ENCODE results near the gene XYLT2. TPM values are rescaled to one million over a fixed set of nuclear protein-coding genes. Genes with fewer than 3 reads are reported as not detected.

Gene XYLT2
- total and polyA plus RNA-seq, 9 of the 15 experiments (the other 6 are each of a cell fraction or from before 2014, with no cell fraction given), result 0.63 to 9.1 (median 4.3) TPM

DNA sequence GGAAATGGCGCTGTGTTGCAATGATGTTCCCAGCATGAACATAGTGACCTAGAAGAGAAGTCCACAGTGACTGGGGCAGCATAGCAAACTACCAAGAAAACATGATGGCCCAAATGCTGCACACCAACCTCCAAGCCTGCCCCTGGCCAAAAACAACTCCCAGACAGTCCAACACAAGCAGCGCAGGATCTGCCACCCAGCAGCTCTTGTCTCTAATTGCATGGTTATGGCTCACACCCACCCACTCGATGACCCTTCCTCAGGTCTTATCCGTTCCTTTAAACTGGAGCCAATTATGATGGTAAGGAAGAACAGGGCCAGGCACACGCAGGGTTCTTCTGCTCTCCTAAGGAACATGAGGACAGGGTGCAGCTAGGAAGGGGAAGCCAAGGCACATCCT is 24.1 kb downstream of the XYLT2 start:
- intact Hi-C loops (cut with micrococcal nuclease) (no loop called here), in situ Hi-C loops (cut with MboI) (no loop called here)
- Histone ChIP-seq H3K9me3 (replicated peaks; ENCODE audit: control insufficient read depth, insufficient read depth, low read depth, low read length) (no peaks in the 10 kb centered on the region; the same call in 1 of the 2 replicates), H3K4me1 (replicated peaks in 1 of 2; ENCODE audit: control insufficient read depth in 2 of 2, insufficient read depth in 2 of 2, low read length in 2 of 2) (peaks cover 5 to 8% of the 10 kb centered on the region in 2 experiments; a peak in 4 of 5 replicates), H3K79me2 (ENCODE audit: control insufficient read depth, insufficient read depth, low read length) (peaks cover 40% of the 10 kb centered on the region), H4K20me1 (replicated peaks; ENCODE audit: control insufficient read depth, insufficient read depth, low read length) (0 out of 2 replicates have a peak, but pooled peaks cover 4% of the 10 kb centered on the region), H3K9ac (ENCODE audit: insufficient read depth in 1 of 2, low read depth in 2 of 2, low read length in 2 of 2) (no peak overlapping the region), H3K4me2 (ENCODE audit: insufficient read depth, low read length) (no peak overlapping the region), H3K4me3 (no peak overlapping the region), H2AFZ (ENCODE audit: low read depth, low read length) (no peak overlapping the region), H3K36me3 (ENCODE audit: control insufficient read depth, insufficient read depth, low read length) (peaks cover 71% of the 10 kb centered on the region), H3K27ac (ENCODE audit: extremely low read depth, low read depth, low read length) (no peak overlapping the region), H3K27me3 (ENCODE audit: control insufficient read depth in 2 of 2, insufficient read depth in 2 of 2, low read length in 2 of 2) (no peaks in the 10 kb centered on the region), H3K9me1 (ENCODE audit: control insufficient read depth, insufficient read depth, low read length) (no peaks in the 10 kb centered on the region)
- CTCF ChIA-PET (ENCODE audit: low intra/inter-chr PET ratio), result no interaction called here
- no TSS peak for BruUV-seq (replicated peaks)
- POLR2A ChIA-PET, result interaction anchor here (0.6 to 2.5 kb wide), 4 partner anchors 8 to 309 kb away, joined by 3 to 22 read pairs (median 4); no protein-coding TSS in a partner anchor
- ATAC-seq (no peak), FAIRE-seq (no peak), DNase-seq (ENCODE audit: extremely low read depth in 1 of 4, low spot score in 3 of 4) (no peak)
- 96% methylated on average over 5 of the region's 5 CpGs for WGBS (ENCODE audit: insufficient coverage, low coverage, missing lambda C conversion rate)
- TF ChIP-seq BCL6 (CRISPR knock-in tag; IDR thresholded peaks at IDR 0.05) (no peak), POLR2AphosphoS2 (IDR thresholded peaks at IDR 0.05; ENCODE audit: low read length) (no peak), BMI1 (IDR thresholded peaks at IDR 0.05; ENCODE audit: low read length) (no peak), MEF2A (IDR thresholded peaks at IDR 0.05; ENCODE audit: control insufficient read depth, low read depth, low read length) (no peak), SUPT5H (IDR thresholded peaks at IDR 0.05) (no peak), TRIM28 (IDR thresholded peaks at IDR 0.05) (no peak), TAL1 (IDR thresholded peaks at IDR 0.05) (no peak), KLF13 (tag; IDR thresholded peaks at IDR 0.05; ENCODE audit: borderline replicate concordance, low read depth) (no peak), PYGO2 (tag; IDR thresholded peaks at IDR 0.05) (no peak)
- TF ChIP-seq, protein P1, sequence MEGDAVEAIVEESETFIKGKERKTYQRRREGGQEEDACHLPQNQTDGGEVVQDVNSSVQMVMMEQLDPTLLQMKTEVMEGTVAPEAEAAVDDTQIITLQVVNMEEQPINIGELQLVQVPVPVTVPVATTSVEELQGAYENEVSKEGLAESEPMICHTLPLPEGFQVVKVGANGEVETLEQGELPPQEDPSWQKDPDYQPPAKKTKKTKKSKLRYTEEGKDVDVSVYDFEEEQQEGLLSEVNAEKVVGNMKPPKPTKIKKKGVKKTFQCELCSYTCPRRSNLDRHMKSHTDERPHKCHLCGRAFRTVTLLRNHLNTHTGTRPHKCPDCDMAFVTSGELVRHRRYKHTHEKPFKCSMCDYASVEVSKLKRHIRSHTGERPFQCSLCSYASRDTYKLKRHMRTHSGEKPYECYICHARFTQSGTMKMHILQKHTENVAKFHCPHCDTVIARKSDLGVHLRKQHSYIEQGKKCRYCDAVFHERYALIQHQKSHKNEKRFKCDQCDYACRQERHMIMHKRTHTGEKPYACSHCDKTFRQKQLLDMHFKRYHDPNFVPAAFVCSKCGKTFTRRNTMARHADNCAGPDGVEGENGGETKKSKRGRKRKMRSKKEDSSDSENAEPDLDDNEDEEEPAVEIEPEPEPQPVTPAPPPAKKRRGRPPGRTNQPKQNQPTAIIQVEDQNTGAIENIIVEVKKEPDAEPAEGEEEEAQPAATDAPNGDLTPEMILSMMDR (IDR thresholded peaks at IDR 0.05 in 2 of 3, conservative IDR thresholded peaks at IDR 0.05 in 1 of 3; ENCODE audit: insufficient read depth in 2 of 3, low read depth in 1 of 3, low read length in 3 of 3), result no peak
- TF ChIP-seq, protein P2, sequence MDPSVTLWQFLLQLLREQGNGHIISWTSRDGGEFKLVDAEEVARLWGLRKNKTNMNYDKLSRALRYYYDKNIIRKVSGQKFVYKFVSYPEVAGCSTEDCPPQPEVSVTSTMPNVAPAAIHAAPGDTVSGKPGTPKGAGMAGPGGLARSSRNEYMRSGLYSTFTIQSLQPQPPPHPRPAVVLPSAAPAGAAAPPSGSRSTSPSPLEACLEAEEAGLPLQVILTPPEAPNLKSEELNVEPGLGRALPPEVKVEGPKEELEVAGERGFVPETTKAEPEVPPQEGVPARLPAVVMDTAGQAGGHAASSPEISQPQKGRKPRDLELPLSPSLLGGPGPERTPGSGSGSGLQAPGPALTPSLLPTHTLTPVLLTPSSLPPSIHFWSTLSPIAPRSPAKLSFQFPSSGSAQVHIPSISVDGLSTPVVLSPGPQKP (CRISPR knock-in tag; IDR thresholded peaks at IDR 0.05), result no peak
- TF ChIP-seq, protein P3, sequence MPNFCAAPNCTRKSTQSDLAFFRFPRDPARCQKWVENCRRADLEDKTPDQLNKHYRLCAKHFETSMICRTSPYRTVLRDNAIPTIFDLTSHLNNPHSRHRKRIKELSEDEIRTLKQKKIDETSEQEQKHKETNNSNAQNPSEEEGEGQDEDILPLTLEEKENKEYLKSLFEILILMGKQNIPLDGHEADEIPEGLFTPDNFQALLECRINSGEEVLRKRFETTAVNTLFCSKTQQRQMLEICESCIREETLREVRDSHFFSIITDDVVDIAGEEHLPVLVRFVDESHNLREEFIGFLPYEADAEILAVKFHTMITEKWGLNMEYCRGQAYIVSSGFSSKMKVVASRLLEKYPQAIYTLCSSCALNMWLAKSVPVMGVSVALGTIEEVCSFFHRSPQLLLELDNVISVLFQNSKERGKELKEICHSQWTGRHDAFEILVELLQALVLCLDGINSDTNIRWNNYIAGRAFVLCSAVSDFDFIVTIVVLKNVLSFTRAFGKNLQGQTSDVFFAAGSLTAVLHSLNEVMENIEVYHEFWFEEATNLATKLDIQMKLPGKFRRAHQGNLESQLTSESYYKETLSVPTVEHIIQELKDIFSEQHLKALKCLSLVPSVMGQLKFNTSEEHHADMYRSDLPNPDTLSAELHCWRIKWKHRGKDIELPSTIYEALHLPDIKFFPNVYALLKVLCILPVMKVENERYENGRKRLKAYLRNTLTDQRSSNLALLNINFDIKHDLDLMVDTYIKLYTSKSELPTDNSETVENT (CRISPR knock-in tag; IDR thresholded peaks at IDR 0.05), result no peak

Data from K562 (cell line).